BJ (cell line): Measurements from ENCODE around the gene COLEC12. TPM values are rescaled to one million over a fixed set of nuclear protein-coding genes. Genes with fewer than 3 reads are reported as not detected.
A peak's percentile ranks its signal among the peaks of the same experiment; 100 is the strongest.

ENCODE experiments used
- CTCF ChIA-PET: fragments of 350-600 bp; formaldehyde crosslinking; extraction: SDS; loops from one replicate; lab custom pipeline; 2021; ENCODE audit warnings: antibody characterized with exemption, inconsistent platforms; lab: Yijun Ruan, JAX
- POLR2A ChIA-PET: fragments of 300-600 bp; sonication (Branson Sonifier 250); formaldehyde crosslinking; extraction: SDS; loops from one replicate; lab custom pipeline; 2021; ENCODE audit warnings: antibody characterized with exemption; lab: Charles Lee
- DNase-seq: peaks from one replicate; pipeline ENCODE4 v3.0.0-alpha.2; 2011; ENCODE audit warnings: low read depth
- H3K27me3 ChIP-seq: 2 replicates; pipeline ENCODE4 v1.6.0; 2011; ENCODE audit warnings: low read length; ENCODE audit not compliant: control insufficient read depth, insufficient read depth
- H3K36me3 ChIP-seq: 2 replicates; pipeline ENCODE4 v1.5.1; 2011; ENCODE audit warnings: low read length; ENCODE audit not compliant: control insufficient read depth, insufficient read depth
- H3K4me3 ChIP-seq: 2 replicates; pipeline ENCODE4 v1.5.1; 2011; ENCODE audit warnings: low read depth, mild to moderate bottlenecking, control low read depth, low read length
- polyA plus RNA-seq: library from polyadenylated mRNA; depleted of rRNA; stranded (reverse); fragments of >200 nt; gene quantifications from 2 replicates; pipeline ENCODE4 v1.2.3, GENCODE V29; 2011
- TF ChIP-seq, protein P1 (sequence below): IDR thresholded peaks from 2 replicates; pipeline ENCODE4 v1.5.1; 2011; ENCODE audit warnings: low read depth, mild to moderate bottlenecking, control low read depth, inconsistent platforms, low read length, moderate library complexity; ENCODE audit not compliant: insufficient read depth

The COLEC12 gene
- polyA plus RNA-seq, 1 experiment: 41.1 TPM

DNA sequence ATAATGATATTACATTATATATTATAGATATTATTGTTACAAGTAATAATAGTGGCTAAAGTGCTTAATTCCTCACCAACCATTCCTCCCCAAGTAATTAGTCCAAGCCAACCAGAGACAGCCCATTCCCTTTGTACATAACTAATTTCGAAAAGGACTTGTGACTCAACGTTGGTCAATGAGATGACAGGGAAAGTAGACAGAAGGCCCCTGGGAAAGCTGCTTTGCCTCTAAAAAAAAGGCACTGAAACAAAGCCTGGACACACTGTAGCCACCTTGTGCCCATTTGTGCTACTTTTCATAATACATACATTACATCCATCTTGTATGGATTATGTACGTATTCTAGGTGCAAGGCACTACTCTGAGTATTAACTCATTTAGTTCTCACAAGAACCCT, 28.8 kb downstream of the COLEC12 start:
- TF ChIP-seq, protein P1, sequence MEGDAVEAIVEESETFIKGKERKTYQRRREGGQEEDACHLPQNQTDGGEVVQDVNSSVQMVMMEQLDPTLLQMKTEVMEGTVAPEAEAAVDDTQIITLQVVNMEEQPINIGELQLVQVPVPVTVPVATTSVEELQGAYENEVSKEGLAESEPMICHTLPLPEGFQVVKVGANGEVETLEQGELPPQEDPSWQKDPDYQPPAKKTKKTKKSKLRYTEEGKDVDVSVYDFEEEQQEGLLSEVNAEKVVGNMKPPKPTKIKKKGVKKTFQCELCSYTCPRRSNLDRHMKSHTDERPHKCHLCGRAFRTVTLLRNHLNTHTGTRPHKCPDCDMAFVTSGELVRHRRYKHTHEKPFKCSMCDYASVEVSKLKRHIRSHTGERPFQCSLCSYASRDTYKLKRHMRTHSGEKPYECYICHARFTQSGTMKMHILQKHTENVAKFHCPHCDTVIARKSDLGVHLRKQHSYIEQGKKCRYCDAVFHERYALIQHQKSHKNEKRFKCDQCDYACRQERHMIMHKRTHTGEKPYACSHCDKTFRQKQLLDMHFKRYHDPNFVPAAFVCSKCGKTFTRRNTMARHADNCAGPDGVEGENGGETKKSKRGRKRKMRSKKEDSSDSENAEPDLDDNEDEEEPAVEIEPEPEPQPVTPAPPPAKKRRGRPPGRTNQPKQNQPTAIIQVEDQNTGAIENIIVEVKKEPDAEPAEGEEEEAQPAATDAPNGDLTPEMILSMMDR: no peak
- CTCF ChIA-PET: interaction anchor here (0.8 kb wide), 1 partner anchor 184 kb away, joined by 3 read pairs; no protein-coding TSS in a partner anchor
- no peaks in the 10 kb centered on the region for H3K36me3 ChIP-seq
- H3K4me3 ChIP-seq: no peak overlapping the region
- no peak for DNase-seq
- POLR2A ChIA-PET: no interaction called here
- no peaks in the 10 kb centered on the region for H3K27me3 ChIP-seq

DNA sequence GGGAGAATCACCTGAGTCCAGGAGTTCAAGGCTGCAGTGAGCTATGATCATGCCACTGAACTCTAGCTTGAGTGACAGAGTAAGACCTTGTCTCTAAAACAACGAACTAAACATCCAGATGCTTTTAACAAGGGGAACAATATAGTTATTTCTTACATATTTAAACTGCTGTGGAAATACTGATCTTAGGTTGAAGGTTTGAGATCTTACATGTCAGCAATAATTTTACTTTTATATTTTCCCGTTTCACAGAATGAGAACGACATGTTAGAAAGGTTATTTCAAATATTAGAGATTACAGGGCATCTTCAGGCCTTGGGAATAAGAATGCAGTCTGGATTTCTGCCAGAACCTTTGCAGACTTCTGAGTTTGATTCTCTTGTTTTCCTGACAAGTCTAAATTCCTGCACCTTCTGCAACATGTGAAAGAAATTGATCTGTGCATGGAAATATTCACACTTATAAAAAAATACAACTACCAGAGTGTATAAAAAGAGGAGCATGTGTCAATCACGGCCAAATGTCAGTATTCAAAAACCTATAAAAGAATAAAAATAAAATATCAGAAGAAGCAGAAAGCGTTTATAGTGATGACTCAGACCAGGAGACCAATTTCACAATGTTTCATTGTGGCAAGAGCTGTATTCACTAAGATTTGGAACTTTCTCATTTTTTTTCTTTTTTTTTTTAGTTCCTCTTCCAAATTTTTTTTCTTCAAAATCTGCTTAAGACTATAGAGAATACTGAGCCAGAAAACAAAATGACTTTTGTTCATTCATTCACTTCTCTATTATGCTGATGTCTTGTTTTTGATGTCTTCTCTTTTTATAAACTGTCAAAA, 29.6 kb downstream of the COLEC12 start:
- CTCF ChIA-PET: interaction anchor here (0.8 kb wide), 1 partner anchor 183 kb away, joined by 3 read pairs; no protein-coding TSS in a partner anchor
- no peaks in the 10 kb centered on the region for H3K27me3 ChIP-seq
- no peaks in the 10 kb centered on the region for H3K36me3 ChIP-seq
- POLR2A ChIA-PET: no interaction called here
- DNase-seq: peak; percentile 51
- H3K4me3 ChIP-seq: no peak overlapping the region
- TF ChIP-seq, protein P1: no peak

- TF ChIP-seq, protein P1: no peak
- DNase-seq: no peak
- Histone ChIP-seq H3K27me3 (no peaks in the 10 kb centered on the region), H3K4me3 (no peak overlapping the region), H3K36me3 (no peaks in the 10 kb centered on the region)
- ChIA-PET POLR2A (no interaction called here), CTCF (no interaction called here)
These were observed 31.3 kb downstream of the COLEC12 start for GRCh38 chr18:468955-469790.

DNA sequence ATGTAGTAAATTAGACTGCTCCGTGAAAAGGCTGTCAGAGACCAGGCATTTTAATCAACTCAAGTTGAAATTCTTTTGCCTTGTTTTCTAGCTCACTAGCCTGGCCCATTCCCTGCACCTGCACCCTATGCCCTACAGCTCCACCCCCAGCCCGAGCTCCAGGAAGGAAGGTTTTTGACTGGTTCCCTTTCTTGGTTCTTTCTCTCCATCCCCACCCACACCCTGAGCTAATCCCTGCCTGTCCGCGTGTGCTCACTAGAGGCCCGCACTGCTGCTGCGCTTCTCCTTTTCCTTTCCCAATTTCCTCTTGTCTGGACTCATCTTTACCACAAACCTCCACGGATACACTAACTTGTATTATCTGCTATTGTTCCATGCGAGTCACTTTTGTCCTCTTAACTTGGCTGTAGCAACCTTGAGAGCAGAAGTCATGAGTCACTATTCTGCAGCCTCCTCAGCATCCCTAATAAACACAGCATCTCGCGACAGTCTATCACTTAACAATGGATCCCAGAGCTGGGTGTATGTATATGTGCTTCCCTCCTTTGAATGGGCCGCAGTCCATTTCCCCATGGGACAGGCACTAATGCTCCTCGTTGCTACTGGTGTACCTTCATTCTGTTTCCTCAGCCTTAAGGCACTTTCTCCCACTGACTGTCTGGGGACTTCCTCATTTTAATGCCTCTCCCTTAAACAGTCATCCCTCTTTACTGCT, 36.5 kb downstream of the COLEC12 start:
- ChIA-PET CTCF (interaction anchor here (0.6 kb wide), 1 partner anchor 222 kb away, joined by 3 read pairs; no protein-coding TSS in a partner anchor), POLR2A (no interaction called here)
- no peak for DNase-seq
- TF ChIP-seq, protein P1: no peak
- Histone ChIP-seq H3K27me3 (no peaks in the 10 kb centered on the region), H3K4me3 (no peak overlapping the region), H3K36me3 (peaks cover 3% of the 10 kb centered on the region; the same call in 1 of the 2 replicates)
